GM12875 (cell line): ENCODE data around the gene HCN2.
"Not testable (repeated sequence)": the region's sequence is repeated elsewhere in the genome, so short reads cannot be mapped to it uniquely, and the experiment has no call there.

ENCODE experiments used
- H3K4me3 ChIP-seq: one replicate; pipeline ENCODE4 v1.5.1; 2011; ENCODE audit warnings: low read depth, low read length, control low read depth
- CTCF ChIP-seq: IDR thresholded peaks from 2 replicates; pipeline ENCODE4 v1.5.1; 2011; ENCODE audit warnings: low read depth, mild to moderate bottlenecking, control low read depth, inconsistent platforms, low read length, moderate library complexity, borderline replicate concordance; ENCODE audit not compliant: insufficient read depth

The HCN2 gene

GRCh38 chr19:625257-625656, 35.6 kb downstream of the HCN2 start:
- H3K4me3 ChIP-seq: no peak overlapping the region
- no peak for TF ChIP-seq CTCF

- H3K4me3 ChIP-seq: not testable (repeated sequence)
These were observed 36.9 kb downstream of the HCN2 start for GRCh38 chr19:626566-626965.

- TF ChIP-seq CTCF: peak; percentile 32; the same call in 1 of the 2 replicates
- no peak overlapping the region for H3K4me3 ChIP-seq
These were observed 38.5 kb downstream of the HCN2 start for GRCh38 chr19:628168-628567.

GRCh38 chr19:629515-629914, 39.8 kb downstream of the HCN2 start:
- H3K4me3 ChIP-seq: not testable (repeated sequence)

GRCh38 chr19:629961-630714, 40.5 kb downstream of the HCN2 start:
- no peak overlapping the region for H3K4me3 ChIP-seq
- no peak for TF ChIP-seq CTCF

- no peak for TF ChIP-seq CTCF
These were observed 42.9 kb downstream of the HCN2 start for GRCh38 chr19:632579-633067.

GRCh38 chr19:633068-633785, 43.5 kb downstream of the HCN2 start, which contains the start of gene POLRMT:
Gene POLRMT (minus strand): TSS chr19:633537. CDS start chr19:633512, 25 bp downstream.
- peak within 1 kb of the TSS; percentile 99 for H3K4me3 ChIP-seq
- TF ChIP-seq CTCF: no peak

More at GRCh38 chr19:632579-633067, 42.9 kb downstream of the HCN2 start:
- H3K4me3 ChIP-seq: peak overlapping the region; percentile 99
